ENCODE data around the gene KANSL1L.

The KANSL1L gene

GRCh38 chr2:210007895-210008294, 163.3 kb downstream of the KANSL1L start:
- no peak for TF ChIP-seq POLR2AphosphoS5 (IDR thresholded peaks at IDR 0.05; ENCODE audit: low read depth, low read length)
- no peak for TF ChIP-seq POLR2A (IDR thresholded peaks at IDR 0.05; ENCODE audit: low read depth, low read length)
- no peak for TF ChIP-seq PAX5 (IDR thresholded peaks at IDR 0.05; ENCODE audit: insufficient read depth, low read length, severe bottlenecking)
- peak; percentile 57 for TF ChIP-seq SPI1 (IDR thresholded peaks at IDR 0.05; ENCODE audit: low read depth, low read length)
- FAIRE-seq, result no peak

GRCh38 chr2:210004881-210005280, 166.3 kb downstream of the KANSL1L start:
- DNase-seq (ENCODE audit: insufficient read length, low spot score), result no peak
- TF ChIP-seq SPI1 (IDR thresholded peaks at IDR 0.05; ENCODE audit: low read depth, low read length) (peak; percentile 23; the same call in 1 of the 2 replicates), PAX5 (IDR thresholded peaks at IDR 0.05; ENCODE audit: insufficient read depth, low read length, severe bottlenecking) (no peak)
- no peak for FAIRE-seq

More at GRCh38 chr2:210007895-210008294, 163.3 kb downstream of the KANSL1L start:
- DNase-seq (ENCODE audit: insufficient read length, low spot score), result no peak

- TF ChIP-seq TAF1 (IDR thresholded peaks at IDR 0.05; ENCODE audit: low read depth, low read length) (no peak), POLR2AphosphoS5 (IDR thresholded peaks at IDR 0.05; ENCODE audit: low read depth, low read length) (no peak), SPI1 (IDR thresholded peaks at IDR 0.05; ENCODE audit: low read depth, low read length) (no peak), POLR2A (IDR thresholded peaks at IDR 0.05; ENCODE audit: low read depth, low read length) (no peak), POU2F2 (IDR thresholded peaks at IDR 0.05; ENCODE audit: low read depth, low read length) (no peak), PAX5 (IDR thresholded peaks at IDR 0.05; ENCODE audit: insufficient read depth, low read length, severe bottlenecking) (no peak)
- FAIRE-seq (no peak), DNase-seq (ENCODE audit: insufficient read length, low spot score) (no peak)
These were observed 167.8 kb downstream of the KANSL1L start for GRCh38 chr2:210003359-210003758.

GRCh38 chr2:210002158-210003157, 168.8 kb downstream of the KANSL1L start, which contains the start of gene RPE:
Gene RPE (plus strand): TSS chr2:210002638. CDS start chr2:210002662, 24 bp downstream.
- peak; percentile 83 for TF ChIP-seq POLR2AphosphoS5 (IDR thresholded peaks at IDR 0.05; ENCODE audit: low read depth, low read length)
- TF ChIP-seq POLR2A (IDR thresholded peaks at IDR 0.05; ENCODE audit: low read depth, low read length), result peak; percentile 86
- no peak for TF ChIP-seq PAX5 (IDR thresholded peaks at IDR 0.05; ENCODE audit: insufficient read depth, low read length, severe bottlenecking)
- TF ChIP-seq TAF1 (IDR thresholded peaks at IDR 0.05; ENCODE audit: low read depth, low read length), result peak; percentile 57
- peak; percentile 66 for TF ChIP-seq SPI1 (IDR thresholded peaks at IDR 0.05; ENCODE audit: low read depth, low read length)
- 0 out of 2 replicates have a peak, but pooled peaks have one; percentile 7 for TF ChIP-seq POU2F2 (IDR thresholded peaks at IDR 0.05; ENCODE audit: low read depth, low read length)
- peak; percentile 97 for FAIRE-seq
- peak; percentile 72 for DNase-seq (ENCODE audit: insufficient read length, low spot score)

- DNase-seq (ENCODE audit: insufficient read length, low spot score) (no peak), FAIRE-seq (no peak)
- TF ChIP-seq TAF1 (IDR thresholded peaks at IDR 0.05; ENCODE audit: low read depth, low read length) (no peak), POLR2A (IDR thresholded peaks at IDR 0.05; ENCODE audit: low read depth, low read length) (no peak), POLR2AphosphoS5 (IDR thresholded peaks at IDR 0.05; ENCODE audit: low read depth, low read length) (no peak)
These were observed 170.5 kb downstream of the KANSL1L start for GRCh38 chr2:210000464-210001324.

- TF ChIP-seq TAF1 (IDR thresholded peaks at IDR 0.05; ENCODE audit: low read depth, low read length), result no peak
- no peak for TF ChIP-seq POLR2A (IDR thresholded peaks at IDR 0.05; ENCODE audit: low read depth, low read length)
- TF ChIP-seq PAX5 (IDR thresholded peaks at IDR 0.05; ENCODE audit: insufficient read depth, low read length, severe bottlenecking), result no peak
- TF ChIP-seq POLR2AphosphoS5 (IDR thresholded peaks at IDR 0.05; ENCODE audit: low read depth, low read length), result no peak
- no peak for TF ChIP-seq SPI1 (IDR thresholded peaks at IDR 0.05; ENCODE audit: low read depth, low read length)
- TF ChIP-seq POU2F2 (IDR thresholded peaks at IDR 0.05; ENCODE audit: low read depth, low read length), result no peak
- FAIRE-seq (no peak), DNase-seq (ENCODE audit: insufficient read length, low spot score) (no peak)
These were observed 172.6 kb downstream of the KANSL1L start for GRCh38 chr2:209998596-209998995.

GRCh38 chr2:209993968-209994367, 177.2 kb downstream of the KANSL1L start:
- FAIRE-seq (no peak), DNase-seq (ENCODE audit: insufficient read length, low spot score) (no peak)
- no peak for TF ChIP-seq POLR2A (IDR thresholded peaks at IDR 0.05; ENCODE audit: low read depth, low read length)
- no peak for TF ChIP-seq TAF1 (IDR thresholded peaks at IDR 0.05; ENCODE audit: low read depth, low read length)
- TF ChIP-seq SPI1 (IDR thresholded peaks at IDR 0.05; ENCODE audit: low read depth, low read length), result no peak
- no peak for TF ChIP-seq POLR2AphosphoS5 (IDR thresholded peaks at IDR 0.05; ENCODE audit: low read depth, low read length)
- no peak for TF ChIP-seq POU2F2 (IDR thresholded peaks at IDR 0.05; ENCODE audit: low read depth, low read length)
- TF ChIP-seq PAX5 (IDR thresholded peaks at IDR 0.05; ENCODE audit: insufficient read depth, low read length, severe bottlenecking), result no peak

- DNase-seq (ENCODE audit: insufficient read length, low spot score) (no peak), FAIRE-seq (no peak)
- TF ChIP-seq TAF1 (IDR thresholded peaks at IDR 0.05; ENCODE audit: low read depth, low read length), result no peak
- TF ChIP-seq POLR2A (IDR thresholded peaks at IDR 0.05; ENCODE audit: low read depth, low read length), result no peak
- no peak for TF ChIP-seq POLR2AphosphoS5 (IDR thresholded peaks at IDR 0.05; ENCODE audit: low read depth, low read length)
- no peak for TF ChIP-seq POU2F2 (IDR thresholded peaks at IDR 0.05; ENCODE audit: low read depth, low read length)
- no peak for TF ChIP-seq SPI1 (IDR thresholded peaks at IDR 0.05; ENCODE audit: low read depth, low read length)
- TF ChIP-seq PAX5 (IDR thresholded peaks at IDR 0.05; ENCODE audit: insufficient read depth, low read length, severe bottlenecking), result no peak
These were observed 180.4 kb downstream of the KANSL1L start for GRCh38 chr2:209990838-209991237.

- TF ChIP-seq SPI1 (IDR thresholded peaks at IDR 0.05; ENCODE audit: low read depth, low read length) (peak; percentile 63; the same call in 1 of the 2 replicates), POLR2AphosphoS5 (IDR thresholded peaks at IDR 0.05; ENCODE audit: low read depth, low read length) (no peak), POLR2A (IDR thresholded peaks at IDR 0.05; ENCODE audit: low read depth, low read length) (no peak), PAX5 (IDR thresholded peaks at IDR 0.05; ENCODE audit: insufficient read depth, low read length, severe bottlenecking) (no peak), TAF1 (IDR thresholded peaks at IDR 0.05; ENCODE audit: low read depth, low read length) (no peak)
- no peak for FAIRE-seq
- DNase-seq (ENCODE audit: insufficient read length, low spot score), result no peak
These were observed 183.2 kb downstream of the KANSL1L start for GRCh38 chr2:209988010-209988409.
